Stimulated activated naive CD8-positive, alpha-beta T cell treated with anti-CD3 and anti-CD28 coated beads, Interleukin-15, Interleukin-2, amounts not matched to agents 100 ng/mL and 50 ng/mL, for 24 hours (primary cell): ENCODE data around the gene ZIC1.

Experiments
- H3K27ac Mint-ChIP-seq: one replicate; pipeline ENCODE4 v1.8.0; 2021; ENCODE audit warnings: mild to moderate bottlenecking, mixed read lengths
- H3K27me3 Mint-ChIP-seq: one replicate; pipeline ENCODE4 v1.8.0; 2021; ENCODE audit warnings: mixed read lengths
- H3K36me3 Mint-ChIP-seq: one replicate; pipeline ENCODE4 v1.8.0; 2021; ENCODE audit warnings: low read depth, mixed read lengths
- H3K4me1 Mint-ChIP-seq: one replicate; pipeline ENCODE4 v1.8.0; 2021; ENCODE audit warnings: low read depth, mixed read lengths
- H3K4me3 Mint-ChIP-seq: one replicate; pipeline ENCODE4 v1.8.0; 2021; ENCODE audit warnings: mild to moderate bottlenecking, mixed read lengths
- H3K9me3 Mint-ChIP-seq: one replicate; pipeline ENCODE4 v1.8.0; 2021; ENCODE audit warnings: mixed read lengths

ZIC1 gene

GRCh38 chr3:147408188-147409100 lies 721 bp upstream of the ZIC1 start:
- peaks cover 29% of the 10 kb centered on the region for H3K36me3 Mint-ChIP-seq
- peak overlapping the region; percentile 40 for H3K27ac Mint-ChIP-seq
- peaks cover 85% of the 10 kb centered on the region for H3K27me3 Mint-ChIP-seq
- H3K4me3 Mint-ChIP-seq = peak overlapping the region; percentile 20
- peaks cover 19% of the 10 kb centered on the region for H3K9me3 Mint-ChIP-seq
- H3K4me1 Mint-ChIP-seq = peaks cover 38% of the 10 kb centered on the region

- Mint-ChIP-seq H3K4me1 (peaks cover 40% of the 10 kb centered on the region), H3K27me3 (peaks cover 84% of the 10 kb centered on the region)
Observed at GRCh38 chr3:147410116-147410525, 956 bp downstream of the ZIC1 start.

GRCh38 chr3:147410526-147411237 lies 1.5 kb downstream of the ZIC1 start:
- H3K4me3 Mint-ChIP-seq = peak overlapping the region; percentile 61
- H3K27ac Mint-ChIP-seq = no peak overlapping the region
- H3K9me3 Mint-ChIP-seq = peaks cover 19% of the 10 kb centered on the region
- peaks cover 29% of the 10 kb centered on the region for H3K36me3 Mint-ChIP-seq
- peaks cover 40% of the 10 kb centered on the region for H3K4me1 Mint-ChIP-seq
- H3K27me3 Mint-ChIP-seq = peaks cover 84% of the 10 kb centered on the region

More at GRCh38 chr3:147410116-147410525, 956 bp downstream of the ZIC1 start:
- Mint-ChIP-seq H3K27ac (no peak overlapping the region), H3K4me3 (no peak overlapping the region), H3K9me3 (peaks cover 19% of the 10 kb centered on the region), H3K36me3 (peaks cover 29% of the 10 kb centered on the region)

- peak overlapping the region; percentile 80 for H3K27ac Mint-ChIP-seq
- H3K36me3 Mint-ChIP-seq = peaks cover 29% of the 10 kb centered on the region
- H3K9me3 Mint-ChIP-seq = peaks cover 19% of the 10 kb centered on the region
- peak overlapping the region; percentile 61 for H3K4me3 Mint-ChIP-seq
- H3K27me3 Mint-ChIP-seq = peaks cover 86% of the 10 kb centered on the region
- H3K4me1 Mint-ChIP-seq = peaks cover 40% of the 10 kb centered on the region
Observed at GRCh38 chr3:147411238-147411814, 2.2 kb downstream of the ZIC1 start.

- Mint-ChIP-seq H3K4me3 (peak overlapping the region; percentile 61), H3K9me3 (peaks cover 19% of the 10 kb centered on the region), H3K36me3 (peaks cover 29% of the 10 kb centered on the region), H3K27ac (peak overlapping the region; percentile 80), H3K27me3 (peaks cover 86% of the 10 kb centered on the region), H3K4me1 (peaks cover 40% of the 10 kb centered on the region)
Observed at GRCh38 chr3:147411815-147412241, 2.7 kb downstream of the ZIC1 start.

- peaks cover 40% of the 10 kb centered on the region for H3K4me1 Mint-ChIP-seq
- peak overlapping the region; percentile 61 for H3K4me3 Mint-ChIP-seq
- no peak overlapping the region for H3K27ac Mint-ChIP-seq
- peaks cover 85% of the 10 kb centered on the region for H3K27me3 Mint-ChIP-seq
- H3K36me3 Mint-ChIP-seq = peaks cover 29% of the 10 kb centered on the region
- H3K9me3 Mint-ChIP-seq = peaks cover 19% of the 10 kb centered on the region
Observed at GRCh38 chr3:147412261-147412916, 3.2 kb downstream of the ZIC1 start.

GRCh38 chr3:147412917-147413685 lies 3.9 kb downstream of the ZIC1 start:
- H3K4me3 Mint-ChIP-seq = peak overlapping the region; percentile 73
- H3K9me3 Mint-ChIP-seq = peaks cover 16% of the 10 kb centered on the region
- H3K36me3 Mint-ChIP-seq = peaks cover 23% of the 10 kb centered on the region
- H3K4me1 Mint-ChIP-seq = peaks cover 34% of the 10 kb centered on the region
- peak overlapping the region; percentile 61 for H3K27ac Mint-ChIP-seq
- H3K27me3 Mint-ChIP-seq = peaks cover 85% of the 10 kb centered on the region

- Mint-ChIP-seq H3K9me3 (peaks cover 9% of the 10 kb centered on the region), H3K27me3 (peaks cover 85% of the 10 kb centered on the region), H3K4me3 (peak overlapping the region; percentile 73), H3K27ac (peak overlapping the region; percentile 61), H3K36me3 (peaks cover 15% of the 10 kb centered on the region), H3K4me1 (peaks cover 26% of the 10 kb centered on the region)
Observed at GRCh38 chr3:147413686-147414389, 4.7 kb downstream of the ZIC1 start.

- peaks cover 9% of the 10 kb centered on the region for H3K9me3 Mint-ChIP-seq
Observed at GRCh38 chr3:147414390-147415138, 5.4 kb downstream of the ZIC1 start.

GRCh38 chr3:147415286-147415685 lies 6.1 kb downstream of the ZIC1 start:
- Mint-ChIP-seq H3K4me3 (no peak overlapping the region), H3K27ac (no peak overlapping the region), H3K9me3 (peaks cover 9% of the 10 kb centered on the region), H3K4me1 (peaks cover 28% of the 10 kb centered on the region), H3K36me3 (peaks cover 20% of the 10 kb centered on the region), H3K27me3 (peaks cover 89% of the 10 kb centered on the region)

More at GRCh38 chr3:147414390-147415138, 5.4 kb downstream of the ZIC1 start:
- Mint-ChIP-seq H3K27me3 (peaks cover 82% of the 10 kb centered on the region), H3K27ac (no peak overlapping the region), H3K36me3 (peaks cover 15% of the 10 kb centered on the region), H3K4me1 (peaks cover 26% of the 10 kb centered on the region), H3K4me3 (no peak overlapping the region)

GRCh38 chr3:147415874-147416273 lies 6.7 kb downstream of the ZIC1 start:
- H3K27ac Mint-ChIP-seq = no peak overlapping the region
- peaks cover 9% of the 10 kb centered on the region for H3K9me3 Mint-ChIP-seq
- H3K4me3 Mint-ChIP-seq = no peak overlapping the region
- peaks cover 25% of the 10 kb centered on the region for H3K4me1 Mint-ChIP-seq
- peaks cover 17% of the 10 kb centered on the region for H3K36me3 Mint-ChIP-seq
- H3K27me3 Mint-ChIP-seq = peaks cover 91% of the 10 kb centered on the region

GRCh38 chr3:147416931-147417330 lies 7.8 kb downstream of the ZIC1 start:
- H3K9me3 Mint-ChIP-seq = peaks cover 6% of the 10 kb centered on the region
- no peak overlapping the region for H3K27ac Mint-ChIP-seq
- H3K4me1 Mint-ChIP-seq = peaks cover 15% of the 10 kb centered on the region
- peaks cover 6% of the 10 kb centered on the region for H3K36me3 Mint-ChIP-seq
- H3K27me3 Mint-ChIP-seq = peaks cover 87% of the 10 kb centered on the region
- H3K4me3 Mint-ChIP-seq = no peak overlapping the region
